HG03064 (cell line): ENCODE measurements around the gene GTF2IRD1.

Source experiments
- ATAC-seq: cut with Tn5 transposase; IDR thresholded peaks from one replicate; pipeline ENCODE4 v1.9.1; 2021; ENCODE audit warnings: low read depth; ENCODE audit not compliant: unreplicated experiment

GTF2IRD1 gene

DNA sequence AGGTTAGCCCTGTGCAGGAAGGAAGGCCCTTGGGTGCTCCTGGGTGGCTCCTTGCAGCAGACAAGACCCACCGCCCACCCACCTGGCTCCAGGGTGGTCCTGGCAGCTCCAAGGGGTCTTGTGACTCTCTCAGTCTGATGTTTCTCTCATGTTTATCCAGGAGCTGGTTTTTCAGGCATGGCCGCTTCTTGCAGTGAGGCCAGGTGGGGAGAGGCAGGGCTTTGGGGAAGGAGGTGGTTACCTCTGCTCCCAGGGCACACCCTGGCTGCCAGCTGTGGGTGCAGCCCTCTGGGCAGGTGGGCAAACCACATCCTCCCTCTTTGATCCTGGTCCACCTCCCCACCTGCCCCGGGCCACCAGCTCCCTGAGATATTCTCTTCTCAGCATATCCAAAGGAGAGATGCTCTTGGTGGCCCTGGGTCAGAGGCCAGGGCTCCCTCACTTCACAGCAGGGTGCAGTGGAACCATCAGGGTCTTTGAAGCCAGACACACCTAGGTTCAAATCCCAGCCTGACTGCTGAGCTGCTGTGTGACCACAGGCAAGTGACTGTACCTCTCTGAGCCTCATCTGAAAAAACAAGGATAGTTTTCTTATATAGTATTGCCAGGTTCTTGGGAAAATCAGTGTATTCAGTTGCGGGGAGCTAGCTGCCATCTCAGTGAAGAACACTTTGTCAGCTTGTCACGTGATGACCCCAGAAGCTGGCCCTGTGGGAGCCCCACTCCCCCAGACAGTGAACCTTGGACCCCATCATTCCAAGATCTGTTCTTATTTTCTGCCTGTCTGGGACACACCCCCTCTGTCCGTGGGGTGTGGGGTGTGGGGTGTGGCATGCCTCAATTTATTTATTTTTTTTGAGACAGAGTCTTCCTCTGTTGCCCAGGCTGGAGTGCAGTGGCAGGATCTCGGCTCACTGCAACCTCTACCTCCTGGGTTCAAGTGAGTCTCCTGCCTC is 11.5 kb downstream of the GTF2IRD1 start:
- ATAC-seq, result no peak

GRCh38 chr7:74466196-74466813 is 12.6 kb downstream of the GTF2IRD1 start:
- no peak for ATAC-seq

DNA sequence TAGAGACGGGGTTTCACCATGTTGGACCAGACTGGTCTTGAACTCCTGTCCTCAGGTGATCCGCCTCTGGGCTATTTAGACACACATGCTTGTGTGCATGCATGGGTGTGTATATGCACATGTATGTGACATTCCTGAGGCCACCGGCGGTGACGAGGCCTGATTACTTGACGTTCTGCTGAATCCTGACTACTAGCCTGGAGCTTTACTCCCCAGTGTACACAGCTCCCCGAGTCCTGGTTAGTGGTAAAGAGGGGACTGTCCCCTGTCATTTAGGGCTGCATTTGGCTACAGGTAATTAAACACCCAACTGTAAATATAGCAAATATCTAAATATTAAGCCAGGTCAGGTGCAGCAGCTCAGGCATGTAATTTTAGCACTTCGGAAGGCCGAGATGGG is 14.2 kb downstream of the GTF2IRD1 start:
- ATAC-seq, result no peak

GRCh38 chr7:74470504-74470903 is 16.8 kb downstream of the GTF2IRD1 start:
- ATAC-seq, result no peak

GRCh38 chr7:74473116-74473515 is 19.4 kb downstream of the GTF2IRD1 start:
- ATAC-seq, result no peak

DNA sequence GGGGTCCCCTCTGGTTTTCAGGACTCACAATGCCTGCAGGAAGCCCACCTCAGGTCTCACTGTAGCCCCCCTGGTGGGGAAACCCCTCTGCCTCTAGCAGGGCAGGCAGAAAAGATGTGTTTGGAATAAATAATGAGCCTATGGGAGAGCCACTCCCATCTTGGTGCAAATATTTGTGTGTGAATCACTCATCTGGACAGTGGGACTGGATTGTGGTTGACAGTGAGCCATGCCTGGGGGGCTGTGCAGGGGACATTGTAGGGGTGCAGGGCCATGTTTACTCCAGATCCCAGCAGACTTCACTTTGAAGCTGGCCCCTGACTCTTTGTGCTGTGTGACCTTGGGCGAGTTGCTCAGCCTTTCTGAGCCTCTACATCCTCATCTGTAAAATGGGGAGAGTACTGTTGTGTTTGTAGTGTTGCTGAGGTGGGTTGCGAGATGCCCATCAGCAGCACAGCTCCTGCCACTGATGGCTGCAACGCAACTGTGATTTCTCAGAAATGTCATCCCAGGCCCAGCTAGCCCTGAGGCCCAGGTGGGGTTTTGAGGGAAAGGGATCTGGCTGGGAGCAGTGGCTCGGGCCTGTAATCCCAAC is 20.7 kb downstream of the GTF2IRD1 start:
- ATAC-seq, result no peak

DNA sequence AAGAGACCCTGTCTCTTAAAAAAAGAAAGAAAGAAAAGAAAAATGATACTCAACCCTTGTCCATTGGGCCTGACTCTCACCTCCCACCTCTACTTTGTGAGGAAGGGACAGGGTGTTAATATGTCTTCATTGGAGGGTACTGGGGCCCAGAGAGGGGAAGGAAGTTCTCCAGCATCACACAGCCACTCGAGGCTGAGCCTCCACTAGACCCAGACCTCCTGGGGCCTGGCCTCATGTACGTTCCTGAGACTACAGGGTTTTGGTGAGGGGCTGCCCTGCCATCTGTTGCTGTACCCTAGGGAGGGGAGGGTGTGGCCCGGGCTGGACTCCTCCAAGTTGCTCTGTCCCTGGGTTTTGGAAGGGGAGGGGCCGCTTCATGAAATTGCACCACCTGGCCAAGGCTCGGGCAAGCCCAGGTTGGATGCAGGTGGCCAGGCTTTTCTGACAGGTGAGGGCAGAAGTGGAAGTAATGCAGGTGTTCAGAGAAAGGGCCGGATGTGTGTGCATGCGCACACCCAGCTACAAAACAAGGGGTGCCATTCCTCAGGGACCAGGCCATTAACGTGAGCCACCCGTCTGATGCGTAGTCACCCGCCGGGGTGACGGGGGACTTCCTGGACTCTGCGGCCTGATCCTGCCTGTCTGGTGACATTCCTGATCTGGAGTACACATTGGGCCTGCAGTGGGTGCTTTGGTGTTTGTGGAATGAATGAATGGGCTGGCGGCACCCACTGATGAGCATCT is 21.7 kb downstream of the GTF2IRD1 start:
- ATAC-seq, result no peak

GRCh38 chr7:74475987-74476350 is 22.3 kb downstream of the GTF2IRD1 start:
- ATAC-seq, result no peak

- no peak for ATAC-seq
Measured at GRCh38 chr7:74476626-74477025, 22.9 kb downstream of the GTF2IRD1 start.

DNA sequence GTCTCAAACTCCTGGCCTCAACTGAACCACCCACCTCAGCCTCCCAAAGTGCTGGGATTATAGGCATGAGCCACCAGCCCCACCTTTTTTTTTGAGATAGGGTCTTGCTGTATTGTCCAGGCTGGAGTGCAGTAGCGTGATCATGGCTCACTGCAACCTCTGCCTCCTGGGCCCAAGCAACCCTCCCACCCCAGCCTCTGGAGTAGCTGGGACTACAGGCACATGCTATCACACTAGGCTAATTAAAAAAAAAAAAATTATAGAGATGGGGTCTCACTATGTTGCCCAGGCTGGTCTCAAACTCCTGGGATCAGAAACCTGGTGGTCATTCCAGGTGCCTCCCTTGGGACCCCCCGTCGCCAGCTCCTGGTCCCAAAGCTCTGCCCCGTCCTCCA is 25.0 kb downstream of the GTF2IRD1 start:
- ATAC-seq, result no peak

DNA sequence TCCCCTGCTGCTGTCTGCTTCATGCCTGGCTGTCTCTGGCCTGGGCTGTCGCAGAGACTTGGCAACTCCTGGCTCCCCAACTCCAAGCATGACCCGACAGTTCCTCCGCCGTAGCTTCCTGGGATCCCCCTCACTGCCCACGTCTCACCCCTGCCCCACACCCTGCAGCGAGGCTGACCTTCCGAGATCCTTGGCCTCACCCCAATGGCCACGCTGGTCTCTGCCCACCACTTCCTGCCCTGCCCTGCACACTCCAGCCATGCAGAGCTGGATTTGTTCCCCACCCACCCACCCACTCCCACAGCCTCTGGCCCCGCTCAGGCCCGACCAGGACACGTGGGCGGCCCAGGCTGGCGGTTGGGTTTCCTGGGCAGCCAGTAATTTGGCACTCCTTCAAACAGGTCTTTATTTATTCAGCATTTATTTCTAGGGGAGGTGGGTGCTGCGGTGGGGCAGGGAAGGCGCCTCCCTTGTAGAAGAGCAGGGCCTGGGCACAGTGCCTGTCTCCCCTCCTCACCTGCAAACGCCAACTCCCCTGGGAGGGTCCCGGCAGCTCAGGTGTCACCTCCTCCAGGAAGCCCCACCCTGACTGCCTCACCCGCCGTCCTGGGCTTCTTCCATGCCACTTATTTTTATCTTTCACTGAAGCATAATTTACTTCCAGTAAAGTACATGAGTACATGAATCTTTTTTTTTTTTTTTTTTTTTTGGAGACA is 25.5 kb downstream of the GTF2IRD1 start:
- ATAC-seq, result no peak

- no peak for ATAC-seq
Measured at GRCh38 chr7:74479961-74480829, 26.5 kb downstream of the GTF2IRD1 start.

GRCh38 chr7:74480861-74481417 is 27.2 kb downstream of the GTF2IRD1 start:
- ATAC-seq, result no peak

GRCh38 chr7:74481458-74482196 is 27.9 kb downstream of the GTF2IRD1 start:
- no peak for ATAC-seq

GRCh38 chr7:74482197-74482467 is 28.4 kb downstream of the GTF2IRD1 start:
- no peak for ATAC-seq

DNA sequence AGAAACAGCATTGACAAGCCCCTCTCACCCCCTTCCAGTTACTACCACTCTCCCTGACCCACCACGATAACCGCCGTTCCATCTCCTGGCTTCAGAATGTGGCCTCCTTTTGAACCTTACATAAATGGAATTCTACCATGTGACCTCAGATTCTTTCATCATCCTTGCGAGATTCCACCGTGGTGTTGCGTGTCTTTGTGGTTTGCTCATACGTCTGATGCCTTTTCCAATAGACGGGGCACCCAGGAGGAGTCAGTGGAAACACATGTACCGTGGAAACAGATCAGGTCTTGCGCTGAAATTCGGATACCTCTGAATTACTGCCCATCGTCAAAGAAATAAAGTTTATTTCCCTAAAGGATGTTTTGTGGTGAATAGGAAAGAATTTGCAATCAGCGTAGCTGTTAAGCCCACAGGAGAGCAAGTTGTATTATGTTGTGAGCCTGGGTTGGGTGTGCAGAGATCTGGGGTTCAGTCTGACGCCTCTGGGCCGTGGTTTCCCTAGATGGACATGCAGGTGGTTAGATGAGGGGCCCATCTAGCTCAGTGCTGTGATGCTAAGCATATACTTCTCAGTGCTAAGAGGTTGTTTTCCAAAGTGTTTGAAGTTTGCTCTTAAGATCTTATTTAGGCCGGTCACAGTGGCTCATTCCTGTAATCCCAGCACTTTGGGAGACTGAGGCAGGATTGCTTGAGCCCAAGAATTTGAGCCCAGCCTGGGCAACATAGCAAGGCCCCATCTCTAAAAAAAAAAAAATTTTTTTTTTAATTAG is 29.1 kb downstream of the GTF2IRD1 start:
- no peak for ATAC-seq

- no peak for ATAC-seq
Measured at GRCh38 chr7:74483402-74484336, 30.0 kb downstream of the GTF2IRD1 start.
